Neural progenitor cell (in vitro differentiated cells): ENCODE measurements around the gene KLRB1. TPM values are rescaled to one million over a fixed set of nuclear protein-coding genes. Genes with fewer than 3 reads are reported as not detected.

Experiments
- DNase-seq: peaks from one replicate; pipeline ENCODE4 v3.0.0-alpha.2; 2016; ENCODE audit warnings: low spot score
- H2AFZ ChIP-seq: fragments of 200-600 bp; sonication (generic); replicated peaks from 2 replicates; pipeline ENCODE4 v1.6.1; 2016; ENCODE audit warnings: antibody characterized with exemption
- H3F3A ChIP-seq: fragments of 200-600 bp; sonication (generic); 2 replicates; pipeline ENCODE4 v1.6.1; 2016; ENCODE audit warnings: antibody characterized with exemption, low read depth
- H3K27ac ChIP-seq: fragments of 200-600 bp; sonication (generic); 2 replicates; pipeline ENCODE4 v1.5.1; 2016; ENCODE audit warnings: mild to moderate bottlenecking
- H3K27me3 ChIP-seq: fragments of 200-600 bp; sonication (generic); 2 replicates; pipeline ENCODE4 v1.6.1; 2016; ENCODE audit warnings: mild to moderate bottlenecking, moderate library complexity
- H3K36me3 ChIP-seq: fragments of 200-600 bp; sonication (generic); 2 replicates; pipeline ENCODE4 v1.5.1; 2016
- H3K4me1 ChIP-seq: fragments of 200-600 bp; sonication (generic); 2 replicates; pipeline ENCODE4 v1.6.1; 2016; ENCODE audit warnings: mixed run types
- H3K4me2 ChIP-seq: fragments of 200-600 bp; sonication (generic); 2 replicates; pipeline ENCODE4 v1.6.1; 2016
- H3K4me3 ChIP-seq: fragments of 200-600 bp; sonication (generic); 2 replicates; pipeline ENCODE4 v1.5.1; 2016
- H3K79me2 ChIP-seq: fragments of 200-600 bp; sonication (generic); 2 replicates; pipeline ENCODE4 v1.6.1; 2016; ENCODE audit warnings: low read depth
- H3K9ac ChIP-seq: fragments of 200-600 bp; sonication (generic); 2 replicates; pipeline ENCODE4 v1.6.1; 2016
- H3K9me3 ChIP-seq: fragments of 200-600 bp; sonication (generic); 2 replicates; pipeline ENCODE4 v1.5.1; 2016; ENCODE audit warnings: low read depth
- H4K20me1 ChIP-seq: fragments of 200-600 bp; sonication (generic); 2 replicates; pipeline ENCODE4 v1.6.1; 2016; ENCODE audit warnings: low read depth
- H3K27ac Mint-ChIP-seq: 3 replicates; pipeline ENCODE4 v1.8.0; 2021; ENCODE audit warnings: mixed read lengths
- H3K27me3 Mint-ChIP-seq: 2 replicates; pipeline ENCODE4 v1.8.0; 2022; ENCODE audit warnings: low read depth, mild to moderate bottlenecking, inconsistent platforms, moderate library complexity, mixed read lengths; ENCODE audit not compliant: insufficient read depth
- H3K36me3 Mint-ChIP-seq: 3 replicates; pipeline ENCODE4 v1.8.0; 2021; ENCODE audit warnings: mixed read lengths
- H3K4me1 Mint-ChIP-seq: 3 replicates; pipeline ENCODE4 v1.8.0; 2021; ENCODE audit warnings: mixed read lengths
- H3K4me3 Mint-ChIP-seq: 3 replicates; pipeline ENCODE4 v1.8.0; 2021; ENCODE audit warnings: mild to moderate bottlenecking, moderate library complexity, mixed read lengths
- H3K9me3 Mint-ChIP-seq: 3 replicates; pipeline ENCODE4 v1.8.0; 2020; ENCODE audit warnings: mixed read lengths
- EZH2 ChIP-seq: fragments of 200-600 bp; sonication (generic); IDR thresholded peaks from 2 replicates; pipeline ENCODE4 v1.6.1; 2017; ENCODE audit warnings: antibody characterized with exemption, mild to moderate bottlenecking, moderate library complexity
- EZH2phosphoT487 ChIP-seq: fragments of 200-600 bp; sonication (generic); IDR thresholded peaks from 2 replicates; pipeline ENCODE4 v1.6.1; 2017; ENCODE audit warnings: antibody characterized with exemption
- total RNA-seq: library from RNA; depleted of rRNA; stranded (reverse); fragments of >200 nt; gene quantifications from 2 replicates; pipeline ENCODE4 v1.2.3, GENCODE V29; 2015; ENCODE audit warnings: low replicate concordance
- TF ChIP-seq, protein P1 (sequence below): fragments of 200-600 bp; sonication (generic); IDR thresholded peaks from 2 replicates; pipeline ENCODE4 v1.5.1; 2017; ENCODE audit warnings: antibody characterized with exemption, mild to moderate bottlenecking

KLRB1 gene
- total RNA-seq, 1 donor from 2014 or later: not detected

GRCh38 chr12:9606736-9607372 lies 862 bp downstream of the KLRB1 start:
- Mint-ChIP-seq H3K4me1 (no peaks in the 10 kb centered on the region), H3K4me3 (no peak overlapping the region), H3K9me3 (peaks cover 12% of the 10 kb centered on the region), H3K27me3 (no peaks in the 10 kb centered on the region), H3K27ac (no peak overlapping the region), H3K36me3 (no peaks in the 10 kb centered on the region)
- H3K4me2 ChIP-seq: no peak overlapping the region
- H3K36me3 ChIP-seq: no peaks in the 10 kb centered on the region
- H3K79me2 ChIP-seq: no peaks in the 10 kb centered on the region
- H3K9me3 ChIP-seq: no peaks in the 10 kb centered on the region
- H4K20me1 ChIP-seq: no peaks in the 10 kb centered on the region
- H3K9ac ChIP-seq: no peak overlapping the region
- H3K27ac ChIP-seq: no peak overlapping the region
- no peak overlapping the region for H2AFZ ChIP-seq
- TF ChIP-seq EZH2 (no peak), EZH2phosphoT487 (no peak)
- TF ChIP-seq, protein P1, sequence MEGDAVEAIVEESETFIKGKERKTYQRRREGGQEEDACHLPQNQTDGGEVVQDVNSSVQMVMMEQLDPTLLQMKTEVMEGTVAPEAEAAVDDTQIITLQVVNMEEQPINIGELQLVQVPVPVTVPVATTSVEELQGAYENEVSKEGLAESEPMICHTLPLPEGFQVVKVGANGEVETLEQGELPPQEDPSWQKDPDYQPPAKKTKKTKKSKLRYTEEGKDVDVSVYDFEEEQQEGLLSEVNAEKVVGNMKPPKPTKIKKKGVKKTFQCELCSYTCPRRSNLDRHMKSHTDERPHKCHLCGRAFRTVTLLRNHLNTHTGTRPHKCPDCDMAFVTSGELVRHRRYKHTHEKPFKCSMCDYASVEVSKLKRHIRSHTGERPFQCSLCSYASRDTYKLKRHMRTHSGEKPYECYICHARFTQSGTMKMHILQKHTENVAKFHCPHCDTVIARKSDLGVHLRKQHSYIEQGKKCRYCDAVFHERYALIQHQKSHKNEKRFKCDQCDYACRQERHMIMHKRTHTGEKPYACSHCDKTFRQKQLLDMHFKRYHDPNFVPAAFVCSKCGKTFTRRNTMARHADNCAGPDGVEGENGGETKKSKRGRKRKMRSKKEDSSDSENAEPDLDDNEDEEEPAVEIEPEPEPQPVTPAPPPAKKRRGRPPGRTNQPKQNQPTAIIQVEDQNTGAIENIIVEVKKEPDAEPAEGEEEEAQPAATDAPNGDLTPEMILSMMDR: no peak
- no peaks in the 10 kb centered on the region for H3F3A ChIP-seq
- no peak overlapping the region for H3K4me3 ChIP-seq
- H3K4me1 ChIP-seq: no peaks in the 10 kb centered on the region
- H3K27me3 ChIP-seq: no peaks in the 10 kb centered on the region
- DNase-seq: no peak

DNA sequence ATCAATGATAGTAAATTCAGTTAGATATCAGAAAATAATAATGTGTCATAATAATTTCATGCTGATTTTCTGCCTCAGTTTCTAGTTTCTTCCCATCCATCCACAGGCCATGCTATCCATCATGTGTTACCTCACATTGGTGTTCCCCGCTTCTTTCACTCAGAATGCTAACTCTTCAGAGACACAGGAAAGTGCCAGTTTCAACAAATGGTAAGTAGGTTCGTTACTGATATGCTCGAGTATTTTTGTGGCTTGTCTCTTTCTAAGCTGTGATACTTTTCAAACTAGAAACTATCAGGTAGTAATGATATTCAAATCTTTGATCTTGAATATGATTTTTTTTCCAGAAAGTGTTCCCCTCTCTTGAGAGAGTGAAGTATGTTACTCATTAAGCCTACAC lies 1.5 kb downstream of the KLRB1 start:
- TF ChIP-seq, protein P1: no peak
- Histone ChIP-seq H3K4me2 (no peak overlapping the region), H3K27ac (no peak overlapping the region), H4K20me1 (no peaks in the 10 kb centered on the region), H3K9ac (no peak overlapping the region), H3K27me3 (no peaks in the 10 kb centered on the region), H3K36me3 (no peaks in the 10 kb centered on the region), H3K4me3 (no peak overlapping the region), H3F3A (no peaks in the 10 kb centered on the region), H3K79me2 (no peaks in the 10 kb centered on the region), H3K9me3 (no peaks in the 10 kb centered on the region), H2AFZ (no peak overlapping the region), H3K4me1 (no peaks in the 10 kb centered on the region)
- DNase-seq: no peak
- H3K9me3 Mint-ChIP-seq: peaks cover 12% of the 10 kb centered on the region
- no peak overlapping the region for H3K27ac Mint-ChIP-seq
- H3K4me3 Mint-ChIP-seq: no peak overlapping the region
- H3K27me3 Mint-ChIP-seq: no peaks in the 10 kb centered on the region
- no peaks in the 10 kb centered on the region for H3K36me3 Mint-ChIP-seq
- no peaks in the 10 kb centered on the region for H3K4me1 Mint-ChIP-seq

GRCh38 chr12:9605483-9605882 lies 2.2 kb downstream of the KLRB1 start:
- H3K4me1 ChIP-seq: no peaks in the 10 kb centered on the region
- no peaks in the 10 kb centered on the region for H3K36me3 ChIP-seq
- H3K79me2 ChIP-seq: no peaks in the 10 kb centered on the region
- no peak overlapping the region for H3K9ac ChIP-seq
- Mint-ChIP-seq H3K27me3 (no peaks in the 10 kb centered on the region), H3K4me3 (no peak overlapping the region), H3K4me1 (no peaks in the 10 kb centered on the region), H3K9me3 (peaks cover 12% of the 10 kb centered on the region), H3K27ac (no peak overlapping the region), H3K36me3 (no peaks in the 10 kb centered on the region)
- H2AFZ ChIP-seq: no peak overlapping the region
- TF ChIP-seq EZH2phosphoT487: no peak
- no peak for TF ChIP-seq EZH2
- TF ChIP-seq, protein P1: no peak
- no peak overlapping the region for H3K27ac ChIP-seq
- peaks cover 2% of the 10 kb centered on the region for H3F3A ChIP-seq
- H3K27me3 ChIP-seq: no peaks in the 10 kb centered on the region
- H3K4me3 ChIP-seq: no peak overlapping the region
- no peak overlapping the region for H3K4me2 ChIP-seq
- no peaks in the 10 kb centered on the region for H3K9me3 ChIP-seq
- DNase-seq: no peak
- H4K20me1 ChIP-seq: no peaks in the 10 kb centered on the region
